HG03175 (cell line): ENCODE data around the gene EIF2AK2.

ENCODE experiments used
- ATAC-seq: cut with Tn5 transposase; IDR thresholded peaks from one replicate; pipeline ENCODE4 v1.9.1; 2021; ENCODE audit warnings: mild to moderate bottlenecking, moderate library complexity; ENCODE audit not compliant: unreplicated experiment

EIF2AK2 gene

GRCh38 chr2:37104178-37104577 lies 52.6 kb downstream of the EIF2AK2 start:
- ATAC-seq: no peak

GRCh38 chr2:37102588-37102987 lies 54.2 kb downstream of the EIF2AK2 start:
- ATAC-seq: no peak

- no peak for ATAC-seq
These were observed 56.7 kb downstream of the EIF2AK2 start for GRCh38 chr2:37100054-37100453.

GRCh38 chr2:37098416-37099118 lies 58.2 kb downstream of the EIF2AK2 start:
- ATAC-seq: no peak

- ATAC-seq: no peak
These were observed 60.2 kb downstream of the EIF2AK2 start for GRCh38 chr2:37096568-37096967.

- peak; percentile 51 for ATAC-seq
These were observed 64.9 kb downstream of the EIF2AK2 start for GRCh38 chr2:37091873-37092272.

- peak; percentile 88 for ATAC-seq
These were observed 66.7 kb downstream of the EIF2AK2 start for GRCh38 chr2:37090019-37090477.

GRCh38 chr2:37085731-37086147 lies 71.0 kb downstream of the EIF2AK2 start:
- ATAC-seq: no peak

GRCh38 chr2:37084797-37085196 lies 72.0 kb downstream of the EIF2AK2 start:
- no peak for ATAC-seq

- ATAC-seq: peak; percentile 78
These were observed 72.6 kb downstream of the EIF2AK2 start, which contains the start of the genes GPATCH11 and HEATR5B for GRCh38 chr2:37083873-37084794. Gene GPATCH11, plus strand, starts transcription at chr2:37084518. Its CDS starts 3,864 bp downstream, at chr2:37088382. Gene HEATR5B, minus strand, starts transcription at chr2:37084372. Its CDS starts 958 bp downstream, at chr2:37083414.

GRCh38 chr2:37080689-37081088 lies 76.1 kb downstream of the EIF2AK2 start:
- no peak for ATAC-seq

GRCh38 chr2:37080266-37080665 lies 76.5 kb downstream of the EIF2AK2 start:
- ATAC-seq: no peak

- no peak for ATAC-seq
These were observed 85.8 kb downstream of the EIF2AK2 start for GRCh38 chr2:37070931-37071330.

GRCh38 chr2:37068686-37069085 lies 88.1 kb downstream of the EIF2AK2 start:
- ATAC-seq: no peak

- no peak for ATAC-seq
These were observed 95.0 kb downstream of the EIF2AK2 start for GRCh38 chr2:37061776-37062175.

GRCh38 chr2:37061013-37061711 lies 95.6 kb downstream of the EIF2AK2 start:
- ATAC-seq: no peak

GRCh38 chr2:37060446-37060845 lies 96.3 kb downstream of the EIF2AK2 start:
- ATAC-seq: no peak

- no peak for ATAC-seq
These were observed 96.9 kb downstream of the EIF2AK2 start for GRCh38 chr2:37059841-37060240.

GRCh38 chr2:37052600-37053332 lies 104.0 kb downstream of the EIF2AK2 start:
- no peak for ATAC-seq
